Measurements from ENCODE around the gene TRPT1. TPM values are rescaled to one million over a fixed set of nuclear protein-coding genes. Genes with fewer than 3 reads are reported as not detected.

The TRPT1 gene
- total RNA-seq, 1 donor from 2014 or later: 27.8 TPM

DNA sequence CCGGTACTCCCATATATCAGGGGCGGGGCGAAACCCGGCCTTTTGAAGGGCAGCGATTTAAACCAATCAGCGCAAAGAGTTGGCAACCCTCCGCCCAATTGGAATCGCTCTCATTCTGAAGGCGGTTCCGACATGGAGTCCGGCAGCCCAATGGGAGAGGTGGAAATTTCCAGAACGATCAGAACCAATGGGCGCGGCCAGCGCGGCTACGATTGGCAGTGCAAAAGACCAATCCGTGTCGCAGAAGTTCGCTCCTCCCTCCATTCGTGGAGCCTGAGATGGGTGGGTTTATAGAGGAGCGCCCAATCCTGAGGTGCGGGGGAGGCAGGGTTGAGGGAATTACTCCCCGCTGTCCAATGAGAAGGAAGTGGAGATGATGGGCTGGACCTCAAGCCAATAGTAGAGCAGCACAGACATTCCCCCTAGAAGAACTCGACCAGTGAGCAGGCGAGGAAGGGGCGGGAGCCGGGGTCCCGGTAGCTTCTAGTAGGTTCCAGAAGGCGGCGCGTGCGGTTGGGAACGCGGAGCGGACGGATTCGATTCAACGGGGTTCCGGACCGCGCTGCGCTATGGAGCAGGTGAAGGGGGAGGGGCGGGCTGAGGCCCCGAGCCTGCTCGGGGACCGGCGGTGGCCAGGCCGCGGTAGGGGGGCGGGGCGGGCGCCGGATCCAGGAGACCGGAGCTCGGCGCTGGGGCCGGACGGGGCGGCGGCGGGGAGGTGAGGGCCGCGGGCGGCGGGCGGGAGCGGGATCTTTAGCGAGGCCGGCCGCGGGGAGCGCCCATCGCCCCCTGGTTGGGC is 40.1 kb downstream of the TRPT1 start, which contains the start of gene STIP1:
STIP1 (plus strand) TSS at position 479 of the 799 bp plus-strand sequence; CDS start at position 570, 91 bp downstream.
- H3K27ac ChIP-seq: peak within 1 kb of the TSS; percentile 92
- H3K4me3 ChIP-seq: no peak within 1 kb of the TSS
- peaks cover 5% of the 10 kb centered on the region for H3K36me3 ChIP-seq
- H3K9me3 ChIP-seq: no peaks in the 10 kb centered on the region
- ATAC-seq: peak; percentile 93 to 96
- H3K27me3 ChIP-seq (ENCODE audit: low read depth): no peaks in the 10 kb centered on the region
- intact Hi-C loops (cut with DNase I): no loop called here
- TF ChIP-seq, protein P1, sequence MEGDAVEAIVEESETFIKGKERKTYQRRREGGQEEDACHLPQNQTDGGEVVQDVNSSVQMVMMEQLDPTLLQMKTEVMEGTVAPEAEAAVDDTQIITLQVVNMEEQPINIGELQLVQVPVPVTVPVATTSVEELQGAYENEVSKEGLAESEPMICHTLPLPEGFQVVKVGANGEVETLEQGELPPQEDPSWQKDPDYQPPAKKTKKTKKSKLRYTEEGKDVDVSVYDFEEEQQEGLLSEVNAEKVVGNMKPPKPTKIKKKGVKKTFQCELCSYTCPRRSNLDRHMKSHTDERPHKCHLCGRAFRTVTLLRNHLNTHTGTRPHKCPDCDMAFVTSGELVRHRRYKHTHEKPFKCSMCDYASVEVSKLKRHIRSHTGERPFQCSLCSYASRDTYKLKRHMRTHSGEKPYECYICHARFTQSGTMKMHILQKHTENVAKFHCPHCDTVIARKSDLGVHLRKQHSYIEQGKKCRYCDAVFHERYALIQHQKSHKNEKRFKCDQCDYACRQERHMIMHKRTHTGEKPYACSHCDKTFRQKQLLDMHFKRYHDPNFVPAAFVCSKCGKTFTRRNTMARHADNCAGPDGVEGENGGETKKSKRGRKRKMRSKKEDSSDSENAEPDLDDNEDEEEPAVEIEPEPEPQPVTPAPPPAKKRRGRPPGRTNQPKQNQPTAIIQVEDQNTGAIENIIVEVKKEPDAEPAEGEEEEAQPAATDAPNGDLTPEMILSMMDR (IDR thresholded peaks at IDR 0.05): peak; percentile 51
- peaks cover 50% of the 10 kb centered on the region for H3K4me1 ChIP-seq
- DNase-seq: peak; percentile 100

DNA sequence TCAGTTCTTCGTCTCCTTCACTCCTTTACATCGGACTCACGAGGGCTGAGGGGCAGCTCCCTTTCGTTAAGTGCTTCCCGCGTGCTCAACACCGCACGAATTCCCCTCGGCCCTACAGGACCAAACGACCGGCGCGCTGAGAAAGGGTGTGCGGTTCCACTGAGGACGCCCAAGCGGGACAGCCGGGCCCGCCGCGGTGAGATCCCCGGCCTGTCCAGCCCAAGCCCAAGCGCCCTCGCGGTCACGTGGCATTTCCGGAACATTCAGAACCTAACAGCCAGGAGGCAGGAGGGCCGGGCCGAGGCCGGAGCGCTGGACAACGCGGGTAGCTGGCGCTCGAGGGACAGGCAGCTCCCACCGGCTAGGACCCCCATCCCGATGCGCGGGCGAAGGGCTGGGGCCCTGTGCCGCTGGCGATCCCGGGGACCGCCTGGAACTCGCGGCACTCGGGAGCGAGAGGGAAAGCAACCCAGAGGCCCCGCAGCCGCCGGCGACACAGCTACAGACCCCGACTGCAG is 40.8 kb downstream of the TRPT1 start:
- intact Hi-C loops (cut with DNase I): no loop called here
- H3K36me3 ChIP-seq: no peaks in the 10 kb centered on the region
- H3K4me3 ChIP-seq: no peak overlapping the region
- DNase-seq (peak; percentile 93), ATAC-seq (peak; percentile 73 to 76)
- no peaks in the 10 kb centered on the region for H3K27me3 ChIP-seq (ENCODE audit: low read depth)
- peaks cover 51% of the 10 kb centered on the region for H3K4me1 ChIP-seq
- H3K27ac ChIP-seq: peak overlapping the region; percentile 92
- H3K9me3 ChIP-seq: no peaks in the 10 kb centered on the region
- TF ChIP-seq, protein P1 (IDR thresholded peaks at IDR 0.05): peak; percentile 47

DNA sequence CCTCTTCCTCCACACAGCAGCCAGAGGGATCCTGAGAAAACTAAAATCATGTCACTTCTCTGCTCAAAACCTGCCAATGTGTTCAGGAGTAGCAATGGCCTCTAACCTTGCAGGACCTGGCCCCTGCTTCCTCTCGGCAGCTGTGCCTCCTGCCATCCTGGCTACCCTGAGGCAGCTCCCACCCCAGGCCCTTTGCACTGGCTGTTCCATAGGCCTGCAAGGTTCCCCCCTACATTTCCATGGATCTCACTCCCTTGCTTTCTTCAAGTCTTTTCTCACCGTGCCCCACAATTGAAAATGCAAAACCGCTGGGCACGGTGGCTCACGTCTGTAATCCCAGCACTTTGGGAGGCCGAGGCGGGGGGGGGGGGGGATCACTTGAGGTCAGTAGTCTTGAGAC is 42.1 kb downstream of the TRPT1 start:
- intact Hi-C loops (cut with DNase I): no loop called here
- Histone ChIP-seq H3K27ac (peak overlapping the region; percentile 53), H3K27me3 (ENCODE audit: low read depth) (no peaks in the 10 kb centered on the region), H3K4me1 (peaks cover 40% of the 10 kb centered on the region), H3K9me3 (no peaks in the 10 kb centered on the region), H3K4me3 (no peak overlapping the region), H3K36me3 (no peaks in the 10 kb centered on the region)
- ATAC-seq (no peak), DNase-seq (no peak)
- TF ChIP-seq, protein P1 (IDR thresholded peaks at IDR 0.05): no peak

DNA sequence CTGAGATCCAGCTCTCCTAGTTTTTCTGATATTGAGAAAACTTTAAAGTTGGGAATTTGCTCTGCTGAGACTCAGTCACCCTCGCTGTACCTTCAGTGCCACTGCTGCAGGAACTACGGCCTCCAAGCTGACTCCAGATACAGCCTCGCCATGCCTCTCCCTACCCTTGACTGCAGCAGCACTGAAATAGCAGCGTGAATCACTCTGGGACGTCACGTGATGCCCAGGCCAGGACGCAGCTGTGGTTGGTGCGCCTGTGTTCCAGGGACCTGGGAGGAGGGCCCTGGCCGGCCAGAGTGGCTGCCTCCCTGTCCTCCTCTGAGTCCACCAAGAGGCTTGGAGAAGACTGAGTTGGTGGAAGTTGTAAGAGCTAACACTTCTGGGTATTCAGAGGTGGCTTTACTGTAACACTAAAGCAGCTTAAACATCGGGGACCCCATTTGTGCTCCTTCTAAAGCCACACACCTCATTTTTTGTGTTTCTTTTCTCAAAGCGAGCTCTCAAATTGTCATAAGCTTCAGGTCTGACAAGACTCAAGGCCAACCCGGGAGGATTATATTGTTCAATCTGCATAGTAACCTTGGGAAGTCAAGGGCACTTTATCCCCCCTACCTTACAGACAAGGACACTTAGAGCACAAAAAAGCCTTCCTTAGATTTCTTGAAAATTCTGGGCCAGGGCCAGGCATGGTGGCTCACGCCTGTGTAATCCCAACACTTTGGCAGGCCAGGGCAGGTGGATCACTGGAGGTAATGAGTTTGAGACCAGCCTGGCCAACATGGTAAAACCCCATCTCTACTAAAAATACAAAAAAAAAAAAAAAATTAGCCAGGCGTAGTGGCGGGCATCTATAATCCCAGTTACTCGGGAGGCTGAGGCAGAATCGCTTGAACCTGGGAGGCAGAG is 44.2 kb downstream of the TRPT1 start:
- no peaks in the 10 kb centered on the region for H3K27me3 ChIP-seq (ENCODE audit: low read depth)
- DNase-seq (peak; percentile 92), ATAC-seq (peak; percentile 61 to 63)
- no peaks in the 10 kb centered on the region for H3K36me3 ChIP-seq
- peak overlapping the region; percentile 12 for H3K4me3 ChIP-seq
- intact Hi-C loops (cut with DNase I): no loop called here
- TF ChIP-seq, protein P1 (IDR thresholded peaks at IDR 0.05): no peak
- H3K4me1 ChIP-seq: peaks cover 38% of the 10 kb centered on the region
- H3K27ac ChIP-seq: peak overlapping the region; percentile 74
- no peaks in the 10 kb centered on the region for H3K9me3 ChIP-seq

DNA sequence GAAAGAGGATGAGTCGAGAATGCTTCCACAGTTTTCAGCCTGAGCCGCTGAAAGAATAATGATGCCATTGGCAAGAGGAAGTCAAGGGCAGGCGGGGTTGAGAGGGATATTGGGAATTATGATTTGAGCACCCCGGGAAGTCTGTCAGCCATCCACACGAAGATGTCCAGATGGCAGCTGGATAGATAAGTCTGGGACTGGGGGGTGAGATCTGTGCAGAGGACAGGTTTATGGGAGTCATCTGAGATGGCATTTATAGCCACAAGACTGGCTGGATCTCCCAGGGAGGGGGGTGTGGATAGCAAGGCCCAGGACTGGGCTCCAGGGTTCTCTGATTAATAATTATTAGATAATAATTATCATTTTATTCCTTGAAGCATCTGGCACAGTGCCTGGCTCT is 45.1 kb downstream of the TRPT1 start:
- H3K9me3 ChIP-seq: no peaks in the 10 kb centered on the region

More for the DNA sequence above, 45.1 kb downstream of the TRPT1 start:
- H3K27ac ChIP-seq: peak overlapping the region; percentile 74
- no peak for ATAC-seq
- DNase-seq: no peak
- H3K4me3 ChIP-seq: no peak overlapping the region
- H3K27me3 ChIP-seq (ENCODE audit: low read depth): no peaks in the 10 kb centered on the region
- TF ChIP-seq, protein P1 (IDR thresholded peaks at IDR 0.05): no peak
- peaks cover 38% of the 10 kb centered on the region for H3K4me1 ChIP-seq
- intact Hi-C loops (cut with DNase I): no loop called here
- H3K36me3 ChIP-seq: no peaks in the 10 kb centered on the region

Measured in lower lobe of right lung (tissue), 2 donors.